Breast epithelium (tissue), 3 donors: ENCODE measurements around the gene ELP5.

Experiments used
- CTCF ChIP-seq, 3 donors: fragments of 450-650 bp; IDR thresholded peaks; one replicate each; pipeline ENCODE4 v1.5.1; 2016 to 2017; ENCODE audit warnings: antibody characterized with exemption in 3 of 3, mild to moderate bottlenecking in 3 of 3, moderate library complexity in 3 of 3
- POLR2A ChIP-seq: fragments of 450-650 bp; IDR thresholded peaks from one replicate; pipeline ENCODE4 v1.6.1; 2016; ENCODE audit warnings: antibody characterized with exemption, mild to moderate bottlenecking, moderate library complexity
- POLR2AphosphoS5 ChIP-seq, 3 donors: sonication (generic); formaldehyde crosslinking; IDR thresholded peaks; one replicate each; pipeline ENCODE4 v1.6.1; 2017; ENCODE audit warnings: antibody characterized with exemption in 3 of 3

DNA sequence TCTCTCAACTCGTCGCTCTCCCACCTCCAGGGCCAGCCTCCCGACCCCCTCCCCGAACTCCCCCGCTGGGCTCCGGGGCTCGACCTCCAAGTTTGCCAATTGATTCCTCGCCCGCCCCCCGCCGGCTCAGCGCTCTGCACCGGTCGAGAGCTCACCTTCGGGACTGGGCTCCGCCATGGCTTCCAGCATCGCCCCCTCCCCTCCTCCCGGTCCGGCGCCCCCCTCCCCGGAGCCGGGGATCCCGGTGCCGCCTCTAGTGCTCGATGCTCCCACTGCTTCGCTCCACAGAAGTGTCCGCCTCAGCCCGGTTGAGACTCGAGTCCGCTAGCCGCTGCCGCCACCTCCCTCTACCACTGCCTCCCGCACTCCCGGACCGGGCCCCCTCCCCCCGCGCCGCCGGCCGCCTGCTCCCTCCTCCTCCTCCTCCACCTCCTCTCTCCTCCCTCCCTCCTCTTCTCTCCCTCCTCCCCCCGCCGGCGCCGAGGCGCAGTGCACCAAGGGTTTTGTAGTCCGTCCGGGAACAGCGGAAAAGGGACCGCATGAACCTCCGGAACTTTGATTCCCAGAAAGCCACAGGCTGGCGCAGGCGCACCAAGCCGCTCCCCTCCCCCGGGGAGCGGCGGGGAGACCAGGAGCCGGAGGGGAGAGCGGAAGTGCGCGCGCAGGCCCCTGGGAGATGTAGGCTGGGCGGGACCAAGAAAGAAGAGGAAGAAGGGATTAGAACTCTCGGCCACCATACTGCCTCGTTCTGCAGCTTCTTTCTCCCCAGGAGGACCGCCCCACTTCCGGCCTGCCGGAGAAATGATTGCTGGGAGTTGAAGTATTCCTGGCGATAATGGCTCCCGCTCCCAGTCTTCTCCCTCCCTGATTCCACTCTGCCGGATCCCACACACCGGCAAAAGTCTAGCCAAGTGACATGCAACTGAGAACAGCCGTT lies 12.7 kb upstream of the ELP5 start, which contains the start of gene PHF23:
- TF ChIP-seq CTCF (IDR thresholded peaks at IDR 0.05) (peak; percentile 23 to 63 (median 61)), POLR2A (peak; percentile 38), POLR2AphosphoS5 (IDR thresholded peaks at IDR 0.05) (peak; percentile 74 to 93 (median 86))
